Naive thymus-derived CD4-positive, alpha-beta T cell (primary cell): ENCODE results near the gene CALML5. TPM values are rescaled to one million over a fixed set of nuclear protein-coding genes. Genes with fewer than 3 reads are reported as not detected.

Experiments
- ATAC-seq: fragments of 150-1000 bp; cut with Tn5 transposase; 2 replicates; pipeline ENCODE4 v1.10.0; 2021; ENCODE audit warnings: mild to moderate bottlenecking, moderate library complexity
- CTCF ChIA-PET: fragments of 350-600 bp; sonication (Branson Sonifier 250); formaldehyde crosslinking; loops from one replicate; lab custom pipeline; 2021; ENCODE audit warnings: antibody characterized with exemption; lab: Charles Lee
- POLR2A ChIA-PET: fragments of 350-600 bp; sonication (Branson Sonifier 250); formaldehyde crosslinking; loops from one replicate; lab custom pipeline; 2021; ENCODE audit warnings: antibody characterized with exemption, inconsistent platforms; lab: Charles Lee
- DNase-seq, 9 donors: peaks; one replicate each; pipeline versions ENCODE4 v3.0.0 to v3.0.0-alpha.2; 2020 to 2022; ENCODE audit warnings: mixed read lengths in 1 of 9
- H3K27ac ChIP-seq: one replicate; pipeline ENCODE4 v1.7.0; 2013; ENCODE audit warnings: mild to moderate bottlenecking, low read depth, low read length, moderate library complexity
- H3K27me3 ChIP-seq, 2 donors: one replicate each; pipeline ENCODE4 v1.7.0; 2013; ENCODE audit warnings: low read length in 2 of 2, mild to moderate bottlenecking in 2 of 2, moderate library complexity in 2 of 2; ENCODE audit not compliant: control insufficient read depth in 2 of 2, insufficient read depth in 2 of 2
- H3K36me3 ChIP-seq, 3 experiments: 1 replicate in 2 of 3; 2 replicates in 1 of 3; pipeline ENCODE4 v1.7.0; 2013; ENCODE audit warnings: low read length in 3 of 3, mild to moderate bottlenecking in 3 of 3, moderate library complexity in 1 of 3; ENCODE audit not compliant: insufficient read depth in 3 of 3, control insufficient read depth in 2 of 3
- H3K4me1 ChIP-seq, 2 donors: one replicate each; pipeline ENCODE4 v1.7.0; 2013; ENCODE audit warnings: low read length in 2 of 2, mild to moderate bottlenecking in 2 of 2, moderate library complexity in 1 of 2; ENCODE audit not compliant: control insufficient read depth in 2 of 2, insufficient read depth in 2 of 2
- H3K4me3 ChIP-seq: 2 replicates; pipeline ENCODE4 v1.7.0; 2013; ENCODE audit warnings: mild to moderate bottlenecking, low read length
- H3K9me3 ChIP-seq, 3 experiments: 1 replicate in 2 of 3; 2 replicates in 1 of 3; pipeline ENCODE4 v1.7.0; 2013; ENCODE audit warnings: low read length in 3 of 3; ENCODE audit not compliant: control insufficient read depth in 2 of 3
- H3K27ac Mint-ChIP-seq, 9 donors: one replicate each; pipeline ENCODE4 v1.8.0; 2020 to 2022; ENCODE audit warnings: mixed read lengths in 9 of 9, mild to moderate bottlenecking in 8 of 9, moderate library complexity in 5 of 9, inconsistent platforms in 2 of 9
- H3K27me3 Mint-ChIP-seq, 5 donors: one replicate each; pipeline ENCODE4 v1.8.0; 2021 to 2022; ENCODE audit warnings: mixed read lengths in 5 of 5, mild to moderate bottlenecking in 1 of 5
- H3K36me3 Mint-ChIP-seq, 5 donors: one replicate each; pipeline ENCODE4 v1.8.0; 2020 to 2022; ENCODE audit warnings: mixed read lengths in 5 of 5, mild to moderate bottlenecking in 3 of 5, inconsistent platforms in 1 of 5
- H3K4me1 Mint-ChIP-seq, 7 donors: one replicate each; pipeline ENCODE4 v1.8.0; 2020 to 2022; ENCODE audit warnings: mixed read lengths in 7 of 7, mild to moderate bottlenecking in 3 of 7, inconsistent platforms in 1 of 7
- H3K4me3 Mint-ChIP-seq, 10 donors: one replicate each; pipeline ENCODE4 v1.8.0; 2020 to 2022; ENCODE audit warnings: mild to moderate bottlenecking in 10 of 10, mixed read lengths in 10 of 10, moderate library complexity in 6 of 10, inconsistent platforms in 2 of 10
- H3K9me3 Mint-ChIP-seq, 11 donors: one replicate each; pipeline ENCODE4 v1.8.0; 2020 to 2022; ENCODE audit warnings: mixed read lengths in 11 of 11, mild to moderate bottlenecking in 4 of 11, inconsistent platforms in 1 of 11, moderate library complexity in 1 of 11
- intact Hi-C, 2 donors: fragments of 100-400 bp; cut with micrococcal nuclease; formaldehyde crosslinking; loops; one replicate each; pipeline ENCODE4 v1.15.1; 2023
- polyA plus RNA-seq, 2 donors: library from polyadenylated mRNA; unstranded; fragments of 300-500 nt; fragmentation: Illumina TruSeq; gene quantifications; one replicate each; pipeline ENCODE4 v1.2.3, GENCODE V29; 2021
- total RNA-seq, 6 experiments: library from RNA in 5 of 6; stranded (reverse) in 5 of 6; gene quantifications; 1 replicate in 5 of 6; 2 replicates in 1 of 6; pipeline ENCODE4 v1.2.3 and lab custom pipeline; 2021 to 2026

CALML5 gene
- total and polyA plus RNA-seq, 7 experiments from 2014 or later = not detected

DNA sequence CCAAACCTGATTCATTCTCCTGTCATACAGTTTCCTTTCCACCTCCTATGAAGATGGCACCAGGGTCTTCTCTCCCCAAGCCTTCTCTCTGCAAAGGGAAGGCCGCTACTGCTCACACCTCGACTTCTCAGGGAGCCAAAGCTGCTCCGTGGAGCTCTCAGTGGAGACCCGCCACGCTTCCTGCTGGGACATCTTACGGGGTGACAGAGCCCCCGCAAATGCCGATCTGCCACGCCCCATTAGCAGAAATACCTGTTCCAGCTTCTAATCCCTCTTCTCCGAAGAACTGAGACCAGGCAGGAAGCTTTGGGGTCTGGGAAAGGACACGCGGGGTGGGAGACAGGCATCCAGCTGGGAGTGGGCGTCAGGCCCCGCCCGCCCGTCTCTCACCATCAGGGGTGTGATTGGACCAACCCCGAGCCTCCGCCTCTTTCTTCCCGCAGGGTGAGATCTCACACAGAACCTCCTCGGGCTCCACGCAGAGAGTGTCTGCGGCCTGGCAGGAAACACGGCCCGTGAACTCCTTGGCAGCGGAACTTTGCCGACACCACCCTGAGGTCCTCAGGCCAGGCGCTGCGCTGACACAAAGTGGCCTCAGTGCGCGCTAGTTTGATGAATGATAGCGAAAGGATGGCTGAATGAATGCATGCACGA lies 12.0 kb upstream of the CALML5 start:
- peak overlapping the region in 1 of 9 donors; percentile 0 for H3K27ac Mint-ChIP-seq
- Histone ChIP-seq H3K4me3 (no peak overlapping the region), H3K27ac (no peak overlapping the region), H3K9me3 (no peaks in the 10 kb centered on the region), H3K36me3 (no peaks in the 10 kb centered on the region), H3K4me1 (peaks cover 0 to 7% of the 10 kb centered on the region in 2 donors), H3K27me3 (no peaks in the 10 kb centered on the region)
- peaks cover 0 to 4% (median 0%) of the 10 kb centered on the region in 5 donors for H3K36me3 Mint-ChIP-seq
- intact Hi-C loops = no loop called here
- H3K9me3 Mint-ChIP-seq = peaks cover 0 to 1% (median 0%) of the 10 kb centered on the region in 11 donors
- ATAC-seq (no peak), DNase-seq (no peak)
- H3K27me3 Mint-ChIP-seq = peaks cover 0 to 18% (median 0%) of the 10 kb centered on the region in 5 donors
- ChIA-PET POLR2A (no interaction called here), CTCF (no interaction called here)
- H3K4me1 Mint-ChIP-seq = peaks cover 9 to 24% (median 14%) of the 10 kb centered on the region in 7 donors
- H3K4me3 Mint-ChIP-seq = no peak overlapping the region

DNA sequence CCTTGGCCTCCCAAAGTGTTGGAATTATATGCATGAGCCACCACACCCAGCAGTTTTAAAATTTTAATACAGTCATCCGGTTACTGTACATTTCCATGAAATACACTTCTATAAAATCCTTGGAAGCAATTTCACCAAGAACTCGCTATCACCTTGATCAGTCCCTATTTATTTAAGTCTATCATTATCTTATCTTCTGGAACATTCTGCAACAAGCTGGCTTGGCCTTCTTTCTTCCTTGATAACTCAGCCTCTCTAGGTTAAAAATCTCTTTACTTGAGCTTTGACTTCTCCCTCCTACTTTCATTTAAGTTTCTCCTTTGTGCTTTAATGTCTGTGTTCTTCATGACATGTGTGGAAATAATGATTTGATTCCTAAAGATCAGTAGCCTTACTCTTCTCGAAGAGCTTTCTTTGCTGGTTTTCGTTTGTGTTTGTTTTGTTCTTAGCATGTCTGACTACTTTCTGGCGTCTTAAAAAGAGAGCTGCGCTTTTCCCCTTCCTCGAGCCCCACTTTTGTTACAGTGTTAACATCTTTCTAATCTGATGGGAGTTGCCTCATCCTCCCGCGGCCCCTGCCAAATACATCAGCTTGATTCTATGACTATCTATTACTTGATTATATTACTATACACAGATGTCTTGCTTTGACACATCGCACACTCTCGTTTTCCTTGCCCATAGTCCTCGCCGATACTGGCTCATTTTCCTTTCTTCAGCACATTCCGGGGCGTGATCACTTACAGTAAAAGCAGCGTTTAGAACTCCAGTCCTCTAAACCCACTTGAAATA lies 11.1 kb upstream of the CALML5 start:
- H3K4me1 Mint-ChIP-seq = peaks cover 9 to 24% (median 14%) of the 10 kb centered on the region in 7 donors
- H3K4me3 ChIP-seq = no peak overlapping the region
- ChIA-PET CTCF (no interaction called here), POLR2A (no interaction called here)
- intact Hi-C loops = no loop called here
- H3K9me3 ChIP-seq = no peaks in the 10 kb centered on the region
- H3K36me3 ChIP-seq = no peaks in the 10 kb centered on the region
- DNase-seq (no peak), ATAC-seq (no peak)
- H3K27ac Mint-ChIP-seq = peak overlapping the region in 2 of 9 donors; percentile 12 to 42
- H3K9me3 Mint-ChIP-seq = no peaks in the 10 kb centered on the region
- peaks cover 0 to 13% (median 0%) of the 10 kb centered on the region in 5 donors for H3K27me3 Mint-ChIP-seq
- H3K27ac ChIP-seq = no peak overlapping the region
- H3K4me3 Mint-ChIP-seq = no peak overlapping the region
- no peaks in the 10 kb centered on the region for H3K27me3 ChIP-seq
- peaks cover 0 to 4% (median 0%) of the 10 kb centered on the region in 5 donors for H3K36me3 Mint-ChIP-seq
- H3K4me1 ChIP-seq = peaks cover 0 to 7% of the 10 kb centered on the region in 2 donors

DNA sequence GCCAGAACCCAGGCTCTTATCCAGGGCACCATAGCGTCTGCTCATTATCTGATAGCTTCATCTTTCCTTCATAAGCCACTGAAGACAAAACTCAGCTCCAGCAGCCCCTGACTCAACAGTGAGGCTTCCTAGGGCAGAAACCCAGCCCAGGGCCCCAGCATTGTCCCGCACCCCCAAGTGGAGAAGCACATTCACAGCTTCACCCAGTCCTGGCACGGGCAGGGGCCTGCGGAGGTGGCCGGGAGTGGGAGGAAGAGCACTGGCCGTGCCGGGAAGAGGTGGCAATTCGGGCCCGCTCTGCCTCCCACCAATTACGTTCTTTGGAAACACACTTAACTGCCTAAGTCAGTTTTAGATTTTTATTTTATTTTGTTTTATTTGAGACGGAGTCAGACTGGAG lies 10.3 kb upstream of the CALML5 start:
- Mint-ChIP-seq H3K27ac (no peak overlapping the region), H3K27me3 (peaks cover 0 to 12% (median 0%) of the 10 kb centered on the region in 5 donors), H3K4me3 (no peak overlapping the region), H3K4me1 (peaks cover 9 to 24% (median 14%) of the 10 kb centered on the region in 7 donors), H3K36me3 (peaks cover 0 to 4% (median 0%) of the 10 kb centered on the region in 5 donors), H3K9me3 (no peaks in the 10 kb centered on the region)
- intact Hi-C loops = no loop called here
- Histone ChIP-seq H3K27ac (no peak overlapping the region), H3K4me3 (no peak overlapping the region), H3K4me1 (peaks cover 0 to 7% of the 10 kb centered on the region in 2 donors), H3K9me3 (no peaks in the 10 kb centered on the region), H3K27me3 (no peaks in the 10 kb centered on the region), H3K36me3 (no peaks in the 10 kb centered on the region)
- DNase-seq = no peak
- no peak for ATAC-seq
- POLR2A ChIA-PET = no interaction called here
- CTCF ChIA-PET = no interaction called here

DNA sequence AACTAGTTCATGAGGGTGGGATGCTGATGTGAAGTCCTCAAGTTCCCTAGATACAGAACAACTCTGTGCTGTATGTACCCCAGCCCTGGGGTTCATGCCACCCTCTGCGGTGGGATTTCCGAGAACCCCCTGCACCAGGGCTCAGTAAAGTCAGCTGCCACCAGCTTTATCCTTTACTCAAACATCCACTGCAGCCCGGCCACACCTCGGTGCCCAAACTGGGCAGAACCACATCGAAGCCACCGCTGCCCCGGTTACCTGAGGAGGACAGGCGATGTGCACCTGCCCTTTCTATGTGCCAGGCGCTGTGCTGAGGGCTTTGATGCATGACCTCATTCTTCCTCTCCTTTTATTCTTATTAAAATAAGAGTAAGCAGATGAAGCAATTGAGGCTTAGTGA lies 9.9 kb upstream of the CALML5 start:
- ChIA-PET CTCF (no interaction called here), POLR2A (interaction anchor here (0.7 kb wide), 1 partner anchor 10 kb away, joined by 3 read pairs; no protein-coding TSS in a partner anchor)
- H3K4me1 ChIP-seq = peaks cover 0 to 7% of the 10 kb centered on the region in 2 donors
- H3K36me3 ChIP-seq = no peaks in the 10 kb centered on the region
- Mint-ChIP-seq H3K4me3 (no peak overlapping the region), H3K4me1 (peaks cover 9 to 24% (median 14%) of the 10 kb centered on the region in 7 donors), H3K9me3 (no peaks in the 10 kb centered on the region), H3K27me3 (peaks cover 0 to 12% (median 0%) of the 10 kb centered on the region in 5 donors), H3K27ac (no peak overlapping the region), H3K36me3 (peaks cover 0 to 4% (median 0%) of the 10 kb centered on the region in 5 donors)
- intact Hi-C loops = no loop called here
- no peak overlapping the region for H3K27ac ChIP-seq
- no peak overlapping the region for H3K4me3 ChIP-seq
- ATAC-seq (no peak), DNase-seq (no peak)
- H3K27me3 ChIP-seq = no peaks in the 10 kb centered on the region
- no peaks in the 10 kb centered on the region for H3K9me3 ChIP-seq

DNA sequence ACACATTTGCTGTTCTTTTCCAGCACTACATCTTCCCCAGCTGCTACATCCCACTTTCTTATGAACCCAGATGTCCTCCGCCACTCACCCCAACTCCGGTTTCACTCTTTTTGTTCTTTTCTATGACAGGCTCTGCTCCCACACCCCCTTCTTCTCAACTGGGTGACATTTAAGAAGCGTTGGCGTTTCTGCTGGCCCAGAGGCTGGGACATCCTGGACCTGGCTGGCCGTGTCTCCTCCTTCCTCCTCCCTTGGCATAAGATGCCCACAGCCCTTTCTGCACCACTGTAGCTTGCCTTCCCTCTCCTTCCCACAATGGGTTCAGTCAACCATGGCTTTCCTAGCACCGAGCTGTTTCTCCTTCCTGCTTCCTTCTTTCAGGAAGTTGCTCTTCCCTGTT lies 9.4 kb upstream of the CALML5 start:
- Histone ChIP-seq H3K27ac (no peak overlapping the region), H3K36me3 (no peaks in the 10 kb centered on the region), H3K27me3 (no peaks in the 10 kb centered on the region), H3K4me1 (peaks cover 0 to 7% of the 10 kb centered on the region in 2 donors), H3K4me3 (no peak overlapping the region), H3K9me3 (no peaks in the 10 kb centered on the region)
- H3K9me3 Mint-ChIP-seq = no peaks in the 10 kb centered on the region
- H3K27ac Mint-ChIP-seq = peak overlapping the region in 1 of 9 donors; percentile 56
- intact Hi-C loops = no loop called here
- H3K4me3 Mint-ChIP-seq = no peak overlapping the region
- DNase-seq (no peak), ATAC-seq (no peak)
- ChIA-PET POLR2A (interaction anchor here (0.7 kb wide), 1 partner anchor 10 kb away, joined by 3 read pairs; no protein-coding TSS in a partner anchor), CTCF (no interaction called here)
- peaks cover 0 to 12% (median 0%) of the 10 kb centered on the region in 5 donors for H3K27me3 Mint-ChIP-seq
- peaks cover 9 to 24% (median 14%) of the 10 kb centered on the region in 7 donors for H3K4me1 Mint-ChIP-seq
- peaks cover 0 to 4% (median 0%) of the 10 kb centered on the region in 5 donors for H3K36me3 Mint-ChIP-seq

DNA sequence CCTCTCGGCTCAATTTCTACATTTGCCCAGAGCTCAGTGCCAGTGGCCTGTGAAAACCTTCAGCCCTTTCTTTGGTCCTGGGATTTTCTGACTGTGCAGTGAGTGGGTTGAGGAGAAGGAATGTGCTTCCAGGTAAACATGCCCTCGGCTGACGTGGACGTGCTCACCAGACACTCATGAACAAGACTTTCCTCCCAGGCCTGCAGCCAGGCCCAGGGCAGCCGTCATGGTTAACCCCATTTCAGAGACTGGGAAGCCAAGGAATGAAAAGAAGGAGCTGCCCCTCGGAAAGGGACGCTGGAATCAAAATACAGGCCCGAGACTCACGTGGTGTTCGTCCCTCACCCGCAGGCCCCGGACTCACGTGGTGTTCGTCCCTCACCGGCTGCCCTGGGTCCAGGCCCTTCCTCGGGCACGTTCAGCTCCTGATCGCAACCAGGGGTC lies 8.8 kb upstream of the CALML5 start:
- intact Hi-C loops = no loop called here
- Mint-ChIP-seq H3K4me3 (no peak overlapping the region), H3K27me3 (peaks cover 0 to 6% (median 0%) of the 10 kb centered on the region in 5 donors), H3K4me1 (peaks cover 5 to 18% (median 8%) of the 10 kb centered on the region in 7 donors), H3K36me3 (peaks cover 0 to 4% (median 0%) of the 10 kb centered on the region in 5 donors), H3K27ac (no peak overlapping the region), H3K9me3 (no peaks in the 10 kb centered on the region)
- Histone ChIP-seq H3K36me3 (no peaks in the 10 kb centered on the region), H3K4me3 (no peak overlapping the region), H3K27me3 (no peaks in the 10 kb centered on the region), H3K4me1 (peaks cover 0 to 7% of the 10 kb centered on the region in 2 donors), H3K9me3 (no peaks in the 10 kb centered on the region), H3K27ac (no peak overlapping the region)
- ChIA-PET CTCF (no interaction called here), POLR2A (no interaction called here)
- no peak for ATAC-seq
- no peak for DNase-seq
